ENCODE data around the gene CSMD2.

DNA sequence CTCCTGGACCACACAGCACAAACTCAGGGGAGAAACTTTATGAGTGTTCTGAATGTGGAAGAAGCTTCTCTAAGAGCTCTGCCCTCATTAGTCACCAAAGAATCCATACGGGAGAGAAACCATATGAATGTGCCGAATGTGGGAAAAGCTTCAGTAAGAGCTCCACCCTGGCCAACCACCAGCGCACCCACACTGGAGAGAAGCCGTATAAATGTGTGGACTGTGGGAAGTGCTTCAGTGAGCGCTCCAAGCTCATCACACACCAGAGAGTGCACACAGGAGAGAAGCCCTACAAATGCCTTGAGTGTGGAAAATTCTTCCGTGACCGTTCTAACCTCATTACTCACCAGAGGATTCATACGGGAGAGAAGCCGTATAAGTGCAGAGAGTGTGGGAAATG lies 670.1 kb downstream of the CSMD2 start:
- TF ChIP-seq, protein P1, sequence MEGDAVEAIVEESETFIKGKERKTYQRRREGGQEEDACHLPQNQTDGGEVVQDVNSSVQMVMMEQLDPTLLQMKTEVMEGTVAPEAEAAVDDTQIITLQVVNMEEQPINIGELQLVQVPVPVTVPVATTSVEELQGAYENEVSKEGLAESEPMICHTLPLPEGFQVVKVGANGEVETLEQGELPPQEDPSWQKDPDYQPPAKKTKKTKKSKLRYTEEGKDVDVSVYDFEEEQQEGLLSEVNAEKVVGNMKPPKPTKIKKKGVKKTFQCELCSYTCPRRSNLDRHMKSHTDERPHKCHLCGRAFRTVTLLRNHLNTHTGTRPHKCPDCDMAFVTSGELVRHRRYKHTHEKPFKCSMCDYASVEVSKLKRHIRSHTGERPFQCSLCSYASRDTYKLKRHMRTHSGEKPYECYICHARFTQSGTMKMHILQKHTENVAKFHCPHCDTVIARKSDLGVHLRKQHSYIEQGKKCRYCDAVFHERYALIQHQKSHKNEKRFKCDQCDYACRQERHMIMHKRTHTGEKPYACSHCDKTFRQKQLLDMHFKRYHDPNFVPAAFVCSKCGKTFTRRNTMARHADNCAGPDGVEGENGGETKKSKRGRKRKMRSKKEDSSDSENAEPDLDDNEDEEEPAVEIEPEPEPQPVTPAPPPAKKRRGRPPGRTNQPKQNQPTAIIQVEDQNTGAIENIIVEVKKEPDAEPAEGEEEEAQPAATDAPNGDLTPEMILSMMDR (conservative IDR thresholded peaks at IDR 0.05; ENCODE audit: low read depth in 2 of 2), result no peak
- no peak for TF ChIP-seq JUNB (IDR thresholded peaks at IDR 0.05; ENCODE audit: unreplicated experiment)
- TF ChIP-seq POLR2AphosphoS5 (IDR thresholded peaks at IDR 0.05; ENCODE audit: low read depth), result no peak
- TF ChIP-seq EZH2 (IDR thresholded peaks at IDR 0.05; ENCODE audit: low read depth, unreplicated experiment), result no peak
- no peak for TF ChIP-seq NANOG (IDR thresholded peaks at IDR 0.05; ENCODE audit: borderline replicate concordance)
- TF ChIP-seq, protein P2, sequence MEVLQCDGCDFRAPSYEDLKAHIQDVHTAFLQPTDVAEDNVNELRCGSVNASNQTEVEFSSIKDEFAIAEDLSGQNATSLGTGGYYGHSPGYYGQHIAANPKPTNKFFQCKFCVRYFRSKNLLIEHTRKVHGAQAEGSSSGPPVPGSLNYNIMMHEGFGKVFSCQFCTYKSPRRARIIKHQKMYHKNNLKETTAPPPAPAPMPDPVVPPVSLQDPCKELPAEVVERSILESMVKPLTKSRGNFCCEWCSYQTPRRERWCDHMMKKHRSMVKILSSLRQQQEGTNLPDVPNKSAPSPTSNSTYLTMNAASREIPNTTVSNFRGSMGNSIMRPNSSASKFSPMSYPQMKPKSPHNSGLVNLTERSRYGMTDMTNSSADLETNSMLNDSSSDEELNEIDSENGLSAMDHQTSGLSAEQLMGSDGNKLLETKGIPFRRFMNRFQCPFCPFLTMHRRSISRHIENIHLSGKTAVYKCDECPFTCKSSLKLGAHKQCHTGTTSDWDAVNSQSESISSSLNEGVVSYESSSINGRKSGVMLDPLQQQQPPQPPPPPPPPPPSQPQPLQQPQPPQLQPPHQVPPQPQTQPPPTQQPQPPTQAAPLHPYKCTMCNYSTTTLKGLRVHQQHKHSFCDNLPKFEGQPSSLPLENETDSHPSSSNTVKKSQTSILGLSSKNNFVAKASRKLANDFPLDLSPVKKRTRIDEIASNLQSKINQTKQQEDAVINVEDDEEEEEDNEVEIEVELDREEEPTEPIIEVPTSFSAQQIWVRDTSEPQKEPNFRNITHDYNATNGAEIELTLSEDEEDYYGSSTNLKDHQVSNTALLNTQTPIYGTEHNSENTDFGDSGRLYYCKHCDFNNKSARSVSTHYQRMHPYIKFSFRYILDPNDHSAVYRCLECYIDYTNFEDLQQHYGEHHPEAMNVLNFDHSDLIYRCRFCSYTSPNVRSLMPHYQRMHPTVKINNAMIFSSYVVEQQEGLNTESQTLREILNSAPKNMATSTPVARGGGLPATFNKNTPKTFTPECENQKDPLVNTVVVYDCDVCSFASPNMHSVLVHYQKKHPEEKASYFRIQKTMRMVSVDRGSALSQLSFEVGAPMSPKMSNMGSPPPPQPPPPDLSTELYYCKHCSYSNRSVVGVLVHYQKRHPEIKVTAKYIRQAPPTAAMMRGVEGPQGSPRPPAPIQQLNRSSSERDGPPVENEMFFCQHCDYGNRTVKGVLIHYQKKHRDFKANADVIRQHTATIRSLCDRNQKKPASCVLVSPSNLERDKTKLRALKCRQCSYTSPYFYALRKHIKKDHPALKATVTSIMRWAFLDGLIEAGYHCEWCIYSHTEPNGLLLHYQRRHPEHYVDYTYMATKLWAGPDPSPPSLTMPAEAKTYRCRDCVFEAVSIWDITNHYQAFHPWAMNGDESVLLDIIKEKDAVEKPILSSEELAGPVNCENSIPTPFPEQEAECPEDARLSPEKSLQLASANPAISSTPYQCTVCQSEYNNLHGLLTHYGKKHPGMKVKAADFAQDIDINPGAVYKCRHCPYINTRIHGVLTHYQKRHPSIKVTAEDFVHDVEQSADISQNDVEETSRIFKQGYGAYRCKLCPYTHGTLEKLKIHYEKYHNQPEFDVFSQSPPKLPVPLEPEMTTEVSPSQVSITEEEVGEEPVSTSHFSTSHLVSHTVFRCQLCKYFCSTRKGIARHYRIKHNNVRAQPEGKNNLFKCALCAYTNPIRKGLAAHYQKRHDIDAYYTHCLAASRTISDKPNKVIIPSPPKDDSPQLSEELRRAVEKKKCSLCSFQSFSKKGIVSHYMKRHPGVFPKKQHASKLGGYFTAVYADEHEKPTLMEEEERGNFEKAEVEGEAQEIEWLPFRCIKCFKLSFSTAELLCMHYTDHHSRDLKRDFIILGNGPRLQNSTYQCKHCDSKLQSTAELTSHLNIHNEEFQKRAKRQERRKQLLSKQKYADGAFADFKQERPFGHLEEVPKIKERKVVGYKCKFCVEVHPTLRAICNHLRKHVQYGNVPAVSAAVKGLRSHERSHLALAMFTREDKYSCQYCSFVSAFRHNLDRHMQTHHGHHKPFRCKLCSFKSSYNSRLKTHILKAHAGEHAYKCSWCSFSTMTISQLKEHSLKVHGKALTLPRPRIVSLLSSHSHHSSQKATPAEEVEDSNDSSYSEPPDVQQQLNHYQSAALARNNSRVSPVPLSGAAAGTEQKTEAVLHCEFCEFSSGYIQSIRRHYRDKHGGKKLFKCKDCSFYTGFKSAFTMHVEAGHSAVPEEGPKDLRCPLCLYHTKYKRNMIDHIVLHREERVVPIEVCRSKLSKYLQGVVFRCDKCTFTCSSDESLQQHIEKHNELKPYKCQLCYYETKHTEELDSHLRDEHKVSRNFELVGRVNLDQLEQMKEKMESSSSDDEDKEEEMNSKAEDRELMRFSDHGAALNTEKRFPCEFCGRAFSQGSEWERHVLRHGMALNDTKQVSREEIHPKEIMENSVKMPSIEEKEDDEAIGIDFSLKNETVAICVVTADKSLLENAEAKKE (CRISPR knock-in tag; IDR thresholded peaks at IDR 0.05), result no peak
